HEK293T (cell line): ENCODE results near the gene SLC24A4.

Experiments used
- BHLHE40 ChIP-seq: fragments of 450-650 bp; IDR thresholded peaks from 2 replicates; pipeline ENCODE4 v1.6.1; 2016; ENCODE audit warnings: mild to moderate bottlenecking, moderate library complexity, borderline replicate concordance
- ELF4 ChIP-seq: fragments of 450-650 bp; IDR thresholded peaks from 2 replicates; pipeline ENCODE4 v1.6.1; 2017; ENCODE audit warnings: antibody characterized with exemption
- FOXA1 ChIP-seq: fragments of 450-650 bp; IDR thresholded peaks from 2 replicates; pipeline ENCODE4 v1.6.1; 2016; ENCODE audit warnings: mild to moderate bottlenecking
- L3MBTL2 ChIP-seq: fragments of 450-650 bp; conservative IDR thresholded peaks from 2 replicates; pipeline ENCODE4 v1.6.1; 2016; ENCODE audit warnings: mild to moderate bottlenecking
- NFRKB ChIP-seq: fragments of 450-650 bp; IDR thresholded peaks from 2 replicates; pipeline ENCODE4 v1.6.1; 2016; ENCODE audit warnings: mild to moderate bottlenecking, moderate library complexity
- SP1 ChIP-seq: fragments of 450-650 bp; IDR thresholded peaks from 2 replicates; pipeline ENCODE4 v1.6.1; 2017
- SUZ12 ChIP-seq: fragments of 450-650 bp; IDR thresholded peaks from 2 replicates; pipeline ENCODE4 v1.6.1; 2016; ENCODE audit warnings: mild to moderate bottlenecking
- ZNF384 ChIP-seq: fragments of 450-650 bp; IDR thresholded peaks from 2 replicates; pipeline ENCODE4 v1.6.1; 2016
- TF ChIP-seq, protein P1 (sequence below): fragments of 450-650 bp; IDR thresholded peaks from 2 replicates; pipeline ENCODE4 v1.6.1; 2016

DNA sequence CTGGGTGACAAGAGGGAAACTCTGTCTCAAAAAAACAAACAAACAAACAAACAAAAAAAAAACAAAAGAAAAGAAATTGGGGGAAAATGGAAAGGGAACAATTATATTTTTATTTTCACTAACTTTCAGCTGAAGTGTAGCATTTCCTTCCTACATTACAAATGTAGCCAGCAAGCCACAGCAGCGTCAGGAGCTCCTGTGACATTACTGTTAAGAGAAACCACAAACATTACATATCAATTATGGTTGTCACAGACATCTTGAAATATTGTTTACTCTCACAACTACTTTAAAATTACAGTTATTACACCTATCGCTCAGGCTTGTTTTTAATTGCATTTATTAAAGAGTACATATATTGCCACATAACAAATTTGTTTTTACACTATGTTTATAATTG is 49.8 kb upstream of the SLC24A4 start:
- TF ChIP-seq ZNF384 (no peak), FOXA1 (no peak), SP1 (no peak), L3MBTL2 (no peak), BHLHE40 (no peak), NFRKB (no peak), ELF4 (no peak), SUZ12 (no peak)
- TF ChIP-seq, protein P1, sequence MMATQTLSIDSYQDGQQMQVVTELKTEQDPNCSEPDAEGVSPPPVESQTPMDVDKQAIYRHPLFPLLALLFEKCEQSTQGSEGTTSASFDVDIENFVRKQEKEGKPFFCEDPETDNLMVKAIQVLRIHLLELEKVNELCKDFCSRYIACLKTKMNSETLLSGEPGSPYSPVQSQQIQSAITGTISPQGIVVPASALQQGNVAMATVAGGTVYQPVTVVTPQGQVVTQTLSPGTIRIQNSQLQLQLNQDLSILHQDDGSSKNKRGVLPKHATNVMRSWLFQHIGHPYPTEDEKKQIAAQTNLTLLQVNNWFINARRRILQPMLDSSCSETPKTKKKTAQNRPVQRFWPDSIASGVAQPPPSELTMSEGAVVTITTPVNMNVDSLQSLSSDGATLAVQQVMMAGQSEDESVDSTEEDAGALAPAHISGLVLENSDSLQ, result no peak
